Smooth muscle cell (in vitro differentiated cells): ENCODE results near the gene NFATC2. TPM values are rescaled to one million over a fixed set of nuclear protein-coding genes. Genes with fewer than 3 reads are reported as not detected.

Source experiments
- DNase-seq: peaks from one replicate; lab custom pipeline; 2025; ENCODE audit not compliant: unreplicated experiment; lab: John Stamatoyannopoulos, UW
- H2AFZ ChIP-seq: fragments of 200-600 bp; sonication (generic); 2 replicates; pipeline ENCODE4 v1.6.0; 2016; ENCODE audit warnings: antibody characterized with exemption, low read depth, mild to moderate bottlenecking
- H3F3A ChIP-seq: fragments of 200-600 bp; sonication (generic); 2 replicates; pipeline ENCODE4 v1.6.0; 2017; ENCODE audit warnings: antibody characterized with exemption, low read depth
- H3K27ac ChIP-seq: fragments of 200-600 bp; sonication (generic); 2 replicates; pipeline ENCODE4 v1.5.1; 2016; ENCODE audit warnings: low read depth, mild to moderate bottlenecking
- H3K27me3 ChIP-seq: fragments of 200-600 bp; sonication (generic); 2 replicates; pipeline ENCODE4 v1.6.1; 2016; ENCODE audit warnings: low read depth, mild to moderate bottlenecking
- H3K36me3 ChIP-seq: fragments of 200-600 bp; sonication (generic); 2 replicates; pipeline ENCODE4 v1.5.1; 2016; ENCODE audit warnings: low read depth
- H3K4me1 ChIP-seq: fragments of 200-600 bp; sonication (generic); 2 replicates; pipeline ENCODE4 v1.5.1; 2016; ENCODE audit warnings: low read depth
- H3K4me2 ChIP-seq: fragments of 200-600 bp; sonication (generic); 2 replicates; pipeline ENCODE4 v1.6.0; 2016; ENCODE audit warnings: mild to moderate bottlenecking
- H3K4me3 ChIP-seq: fragments of 200-600 bp; sonication (generic); 2 replicates; pipeline ENCODE4 v1.5.1; 2016; ENCODE audit warnings: mild to moderate bottlenecking
- H3K79me2 ChIP-seq: fragments of 200-600 bp; sonication (generic); 2 replicates; pipeline ENCODE4 v1.6.0; 2016; ENCODE audit warnings: low read depth, mild to moderate bottlenecking
- H3K9ac ChIP-seq: fragments of 200-600 bp; sonication (generic); 2 replicates; pipeline ENCODE4 v1.6.0; 2016; ENCODE audit warnings: low read depth
- H3K9me3 ChIP-seq: fragments of 200-600 bp; sonication (generic); replicated peaks from 2 replicates; pipeline ENCODE4 v1.5.1; 2016; ENCODE audit warnings: low read depth
- H4K20me1 ChIP-seq: fragments of 200-600 bp; sonication (generic); 2 replicates; pipeline ENCODE4 v1.6.0; 2016; ENCODE audit warnings: low read depth
- WGBS: methylation state at CpG from one replicate; pipeline ENCODE4 v1.1.7; 2016; ENCODE audit warnings: low lambda C conversion rate; 5-methylcytosine and 5-hydroxymethylcytosine counted together
- polyA plus RNA-seq: library from polyadenylated mRNA; unstranded; fragments of >200 nt; fragmentation: Nextera tagmentation; extraction: Ambion mirVana; gene quantifications from 2 replicates; pipeline ENCODE4 v1.2.1, GENCODE V29; 2016
- total RNA-seq: library from RNA; depleted of rRNA; stranded (reverse); fragments of >200 nt; gene quantifications from 2 replicates; pipeline ENCODE4 v1.2.3, GENCODE V29; 2014
- TF ChIP-seq, protein P1 (sequence below): fragments of 200-600 bp; sonication (generic); IDR thresholded peaks from 2 replicates; pipeline ENCODE4 v1.5.1; 2017; ENCODE audit warnings: borderline replicate concordance, mild to moderate bottlenecking, antibody characterized with exemption; ENCODE audit not compliant: insufficient read depth, poor library complexity, severe bottlenecking

NFATC2 gene
- total and polyA plus RNA-seq, 2 experiments from 2014 or later: 5.8 to 8.4 TPM

DNA sequence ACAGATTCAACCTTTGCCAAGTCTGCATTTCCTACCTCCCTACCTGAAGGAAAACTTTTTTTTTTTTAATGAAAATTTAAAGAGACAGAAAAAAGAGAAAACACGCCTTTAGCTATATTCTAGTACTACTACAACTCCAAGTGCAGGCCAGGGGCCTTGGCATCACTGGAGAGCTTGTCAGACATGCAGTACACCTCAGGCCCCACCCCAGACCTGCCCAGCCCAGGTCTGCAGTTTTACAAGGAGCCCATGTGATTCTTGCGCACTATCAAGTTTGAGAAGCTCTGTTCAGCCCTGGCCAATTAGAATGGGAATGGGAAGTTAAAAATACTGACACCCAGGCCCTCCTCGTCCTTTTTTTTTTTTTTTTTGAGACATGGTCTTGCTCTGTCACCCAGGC lies 85.0 kb downstream of the NFATC2 start:
- peaks cover 11% of the 10 kb centered on the region for H3K4me1 ChIP-seq
- no peaks in the 10 kb centered on the region for H3K9me3 ChIP-seq
- H3K27me3 ChIP-seq: no peaks in the 10 kb centered on the region
- no peak overlapping the region for H3K4me3 ChIP-seq
- H3K4me2 ChIP-seq: no peak overlapping the region
- H3K79me2 ChIP-seq: no peaks in the 10 kb centered on the region
- TF ChIP-seq, protein P1, sequence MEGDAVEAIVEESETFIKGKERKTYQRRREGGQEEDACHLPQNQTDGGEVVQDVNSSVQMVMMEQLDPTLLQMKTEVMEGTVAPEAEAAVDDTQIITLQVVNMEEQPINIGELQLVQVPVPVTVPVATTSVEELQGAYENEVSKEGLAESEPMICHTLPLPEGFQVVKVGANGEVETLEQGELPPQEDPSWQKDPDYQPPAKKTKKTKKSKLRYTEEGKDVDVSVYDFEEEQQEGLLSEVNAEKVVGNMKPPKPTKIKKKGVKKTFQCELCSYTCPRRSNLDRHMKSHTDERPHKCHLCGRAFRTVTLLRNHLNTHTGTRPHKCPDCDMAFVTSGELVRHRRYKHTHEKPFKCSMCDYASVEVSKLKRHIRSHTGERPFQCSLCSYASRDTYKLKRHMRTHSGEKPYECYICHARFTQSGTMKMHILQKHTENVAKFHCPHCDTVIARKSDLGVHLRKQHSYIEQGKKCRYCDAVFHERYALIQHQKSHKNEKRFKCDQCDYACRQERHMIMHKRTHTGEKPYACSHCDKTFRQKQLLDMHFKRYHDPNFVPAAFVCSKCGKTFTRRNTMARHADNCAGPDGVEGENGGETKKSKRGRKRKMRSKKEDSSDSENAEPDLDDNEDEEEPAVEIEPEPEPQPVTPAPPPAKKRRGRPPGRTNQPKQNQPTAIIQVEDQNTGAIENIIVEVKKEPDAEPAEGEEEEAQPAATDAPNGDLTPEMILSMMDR: no peak
- peaks cover 5% of the 10 kb centered on the region for H3K36me3 ChIP-seq
- 88% methylated on average over 3 of the region's 3 CpGs for WGBS
- peaks cover 5% of the 10 kb centered on the region for H3F3A ChIP-seq
- H3K27ac ChIP-seq: peak overlapping the region; percentile 86
- H3K9ac ChIP-seq: no peak overlapping the region
- DNase-seq: no peak
- no peaks in the 10 kb centered on the region for H4K20me1 ChIP-seq
- no peak overlapping the region for H2AFZ ChIP-seq

DNA sequence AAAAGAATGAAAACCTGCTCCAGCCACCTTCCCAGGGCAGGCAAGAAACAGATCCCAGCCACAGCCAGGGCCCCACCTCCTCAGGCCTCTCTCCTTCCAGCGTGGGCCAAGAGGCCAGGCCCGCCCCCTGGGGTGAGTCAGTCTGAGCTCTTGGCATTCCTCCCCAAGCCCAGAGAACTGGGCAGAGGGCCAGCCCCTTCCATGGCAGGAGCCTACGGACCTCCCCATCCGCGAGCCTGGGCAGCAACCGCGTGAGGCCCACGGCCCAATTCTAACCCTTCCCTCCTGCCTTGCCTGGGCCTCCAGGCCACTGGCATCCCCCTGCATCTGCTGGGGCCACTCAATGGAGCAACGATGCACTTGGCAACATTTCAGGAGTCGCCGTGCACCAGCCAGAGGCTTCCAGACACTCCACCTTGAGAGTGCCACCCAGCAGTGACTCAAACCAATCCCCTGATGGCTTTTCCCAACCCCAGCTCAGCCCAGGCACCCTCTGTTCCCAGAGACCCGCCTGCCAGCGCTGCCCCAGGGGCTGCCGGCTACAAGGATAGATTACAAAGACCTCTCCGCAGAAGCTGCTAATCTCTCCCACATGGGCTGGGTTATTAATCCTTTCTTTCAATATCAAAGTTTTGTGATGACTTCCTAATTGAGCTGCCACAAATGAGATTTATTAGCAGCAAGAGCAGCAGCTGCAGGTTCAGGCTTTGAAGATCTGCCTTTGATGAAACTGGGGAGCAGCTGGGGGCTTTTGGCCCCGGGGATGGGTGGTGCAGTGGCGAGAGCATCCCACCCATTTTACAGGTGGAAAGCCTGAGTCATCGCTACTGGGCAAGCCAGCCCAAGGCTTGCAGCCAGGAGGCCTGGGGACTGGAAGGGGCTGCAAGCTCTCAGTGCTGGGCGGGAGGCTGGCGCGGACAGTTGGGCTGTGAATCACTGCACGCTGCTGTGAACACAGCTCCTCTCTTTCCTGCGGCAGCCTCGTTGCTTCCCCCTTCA lies 85.7 kb downstream of the NFATC2 start:
- peak; percentile 93 for DNase-seq
- Histone ChIP-seq H3K27me3 (no peaks in the 10 kb centered on the region), H3K27ac (peak overlapping the region; percentile 86), H2AFZ (no peak overlapping the region), H3K9me3 (no peaks in the 10 kb centered on the region), H3K4me2 (peak overlapping the region; percentile 78), H3K36me3 (peaks cover 5% of the 10 kb centered on the region), H3K9ac (peak overlapping the region; percentile 15), H3F3A (peaks cover 5% of the 10 kb centered on the region), H3K4me3 (no peak overlapping the region), H3K4me1 (peaks cover 11% of the 10 kb centered on the region), H3K79me2 (no peaks in the 10 kb centered on the region), H4K20me1 (no peaks in the 10 kb centered on the region)
- TF ChIP-seq, protein P1: no peak
- 15% methylated on average over 24 of the region's 24 CpGs for WGBS

DNA sequence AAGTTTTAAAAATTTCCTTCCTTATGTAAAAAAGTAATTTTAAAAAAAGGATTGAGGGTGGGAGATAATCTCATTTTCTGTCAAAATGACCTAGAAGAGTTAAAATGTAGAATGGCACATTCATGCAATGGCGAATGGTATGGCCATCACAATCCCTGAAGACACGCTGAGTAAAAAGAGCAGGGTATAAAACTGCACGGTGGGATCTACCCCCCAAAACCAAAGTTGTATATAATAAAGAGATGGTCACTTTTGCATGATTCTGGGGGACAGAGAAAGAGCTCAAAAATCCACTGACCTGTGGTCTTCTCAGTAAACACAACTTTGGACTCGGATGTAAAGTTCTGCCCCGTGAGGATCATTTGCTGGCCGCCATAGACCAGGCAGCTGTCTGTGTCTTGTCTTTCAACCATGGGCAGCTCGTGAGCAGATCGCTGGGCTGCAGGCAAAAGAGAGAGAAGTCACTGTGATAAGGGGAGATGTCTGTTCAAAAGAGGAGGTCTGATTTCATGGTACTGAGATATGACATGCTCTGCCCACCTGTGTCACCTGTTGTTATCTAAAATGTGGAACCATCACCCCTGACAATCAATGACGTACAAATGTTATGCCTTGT lies 88.2 kb downstream of the NFATC2 start:
- peaks cover 11% of the 10 kb centered on the region for H3K4me1 ChIP-seq
- H3K9me3 ChIP-seq: no peaks in the 10 kb centered on the region
- peaks cover 16% of the 10 kb centered on the region for H3F3A ChIP-seq
- 97% methylated on average over 9 of the region's 9 CpGs for WGBS
- H3K4me2 ChIP-seq: no peak overlapping the region
- H3K27me3 ChIP-seq: no peaks in the 10 kb centered on the region
- H3K27ac ChIP-seq: no peak overlapping the region
- no peaks in the 10 kb centered on the region for H3K79me2 ChIP-seq
- no peak overlapping the region for H3K9ac ChIP-seq
- peaks cover 5% of the 10 kb centered on the region for H3K36me3 ChIP-seq
- no peak overlapping the region for H3K4me3 ChIP-seq
- DNase-seq: no peak
- TF ChIP-seq, protein P1: no peak
- H4K20me1 ChIP-seq: no peaks in the 10 kb centered on the region
- H2AFZ ChIP-seq: no peak overlapping the region
